ENCODE results near the gene LCNL1.

The LCNL1 gene

GRCh38 chr9:136965771-136966484, 16.9 kb upstream of the LCNL1 start:
- Histone ChIP-seq H3K9me3 (ENCODE audit: control insufficient read depth, low read length) (no peaks in the 10 kb centered on the region), H3K27ac (ENCODE audit: insufficient read depth, low read depth, low read length, poor library complexity, severe bottlenecking) (no peak overlapping the region), H3K27me3 (ENCODE audit: control insufficient read depth, insufficient read depth, low read length, poor library complexity, severe bottlenecking) (no peaks in the 10 kb centered on the region), H3K4me1 (ENCODE audit: control insufficient read depth, insufficient read depth, low read length) (peaks cover 13% of the 10 kb centered on the region), H3K4me3 (ENCODE audit: insufficient read depth, low read depth, low read length) (no peak overlapping the region), H3K36me3 (ENCODE audit: control insufficient read depth, insufficient read depth, low read length) (no peaks in the 10 kb centered on the region)
- WGBS, 2 experiments = 59 to 60% methylated on average over 23 of the region's 23 CpGs

DNA sequence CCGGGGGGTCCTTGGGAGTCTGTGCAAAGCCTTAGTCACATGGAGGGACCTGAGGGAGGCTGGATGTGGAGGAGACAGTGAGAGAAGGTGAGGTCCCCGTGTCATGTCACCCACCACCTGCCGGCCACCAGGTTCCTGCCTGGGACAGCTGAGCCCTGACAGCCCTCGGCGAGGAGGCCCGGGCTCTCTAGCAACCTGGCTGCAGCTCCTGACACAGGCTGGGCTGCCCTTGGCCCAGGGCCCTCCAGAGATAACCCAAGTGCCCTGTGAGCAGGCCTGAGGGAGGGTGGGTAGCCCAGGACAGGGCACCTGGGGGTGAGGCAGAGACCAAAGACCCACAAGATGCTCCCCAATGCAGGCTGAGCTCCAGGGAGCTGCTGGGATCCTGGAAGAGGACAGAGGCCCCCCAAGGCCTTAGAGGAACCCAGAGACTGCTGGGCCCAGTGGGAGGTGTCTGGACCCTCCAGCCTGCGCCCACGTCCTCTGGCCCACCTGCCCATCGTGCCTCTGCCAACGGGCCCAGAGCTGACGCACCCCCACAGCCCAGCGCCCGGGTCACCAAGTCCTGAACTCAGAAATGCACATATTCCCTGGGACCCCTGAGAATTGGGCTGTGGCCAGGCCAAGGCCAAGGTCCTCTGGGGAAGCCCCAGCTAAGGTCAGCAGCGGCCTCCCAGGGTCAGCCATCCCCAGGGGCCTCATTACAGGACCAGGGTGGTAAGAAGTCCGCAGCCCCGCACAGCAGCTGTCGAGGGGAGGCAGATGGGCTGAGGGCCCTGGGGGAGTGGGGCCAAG, 14.3 kb upstream of the LCNL1 start:
- Histone ChIP-seq H3K27me3 (ENCODE audit: control insufficient read depth, insufficient read depth, low read length, poor library complexity, severe bottlenecking) (no peaks in the 10 kb centered on the region), H3K4me3 (ENCODE audit: insufficient read depth, low read depth, low read length) (no peak overlapping the region), H3K27ac (ENCODE audit: insufficient read depth, low read depth, low read length, poor library complexity, severe bottlenecking) (no peak overlapping the region), H3K36me3 (ENCODE audit: control insufficient read depth, insufficient read depth, low read length) (no peaks in the 10 kb centered on the region), H3K4me1 (ENCODE audit: control insufficient read depth, insufficient read depth, low read length) (peaks cover 13% of the 10 kb centered on the region), H3K9me3 (ENCODE audit: control insufficient read depth, low read length) (no peaks in the 10 kb centered on the region)
- 91 to 93% methylated on average over 17 of the region's 17 CpGs for WGBS, 2 experiments

DNA sequence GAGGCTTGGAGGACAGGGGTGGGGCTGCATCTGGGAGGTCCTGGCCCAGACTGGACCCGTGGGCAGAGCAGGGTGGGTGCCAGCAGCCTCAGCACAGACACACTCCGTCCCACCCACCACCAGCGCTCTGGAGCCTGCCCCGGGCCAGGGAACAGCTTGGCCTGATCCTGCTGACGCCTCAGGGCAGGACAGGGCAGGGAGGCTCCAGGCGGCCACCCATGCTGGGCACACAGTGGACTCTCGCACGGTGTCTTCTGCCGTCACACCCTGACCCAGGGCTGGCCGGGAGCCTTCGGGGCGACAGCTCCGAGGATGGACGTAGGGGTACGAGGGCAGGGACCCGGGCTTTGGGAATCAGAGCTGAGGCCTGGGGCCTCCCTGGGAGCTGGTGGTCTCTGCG, 13.6 kb upstream of the LCNL1 start:
- Histone ChIP-seq H3K4me3 (ENCODE audit: insufficient read depth, low read depth, low read length) (no peak overlapping the region), H3K27me3 (ENCODE audit: control insufficient read depth, insufficient read depth, low read length, poor library complexity, severe bottlenecking) (no peaks in the 10 kb centered on the region), H3K9me3 (ENCODE audit: control insufficient read depth, low read length) (no peaks in the 10 kb centered on the region), H3K27ac (ENCODE audit: insufficient read depth, low read depth, low read length, poor library complexity, severe bottlenecking) (no peak overlapping the region), H3K4me1 (ENCODE audit: control insufficient read depth, insufficient read depth, low read length) (peaks cover 12% of the 10 kb centered on the region), H3K36me3 (ENCODE audit: control insufficient read depth, insufficient read depth, low read length) (no peaks in the 10 kb centered on the region)
- 88 to 90% methylated on average over 17 of the region's 17 CpGs for whole genome bisulfite sequencing, 2 experiments

- Histone ChIP-seq H3K27me3 (ENCODE audit: control insufficient read depth, insufficient read depth, low read length, poor library complexity, severe bottlenecking) (no peaks in the 10 kb centered on the region), H3K9me3 (ENCODE audit: control insufficient read depth, low read length) (no peaks in the 10 kb centered on the region), H3K4me1 (ENCODE audit: control insufficient read depth, insufficient read depth, low read length) (peaks cover 6% of the 10 kb centered on the region), H3K36me3 (ENCODE audit: control insufficient read depth, insufficient read depth, low read length) (no peaks in the 10 kb centered on the region), H3K4me3 (ENCODE audit: insufficient read depth, low read depth, low read length) (no peak overlapping the region), H3K27ac (ENCODE audit: insufficient read depth, low read depth, low read length, poor library complexity, severe bottlenecking) (no peak overlapping the region)
- 81 to 85% methylated on average over 5 of the region's 5 CpGs for WGBS, 2 experiments
These were observed 13.0 kb upstream of the LCNL1 start for GRCh38 chr9:136969774-136970173.

- H3K9me3 ChIP-seq (ENCODE audit: control insufficient read depth, low read length) = no peaks in the 10 kb centered on the region
- no peak overlapping the region for H3K4me3 ChIP-seq (ENCODE audit: insufficient read depth, low read depth, low read length)
- 91 to 95% methylated on average over 11 of the region's 11 CpGs for WGBS, 2 experiments
- H3K27me3 ChIP-seq (ENCODE audit: control insufficient read depth, insufficient read depth, low read length, poor library complexity, severe bottlenecking) = no peaks in the 10 kb centered on the region
- peaks cover 6% of the 10 kb centered on the region for H3K4me1 ChIP-seq (ENCODE audit: control insufficient read depth, insufficient read depth, low read length)
- H3K27ac ChIP-seq (ENCODE audit: insufficient read depth, low read depth, low read length, poor library complexity, severe bottlenecking) = no peak overlapping the region
- no peaks in the 10 kb centered on the region for H3K36me3 ChIP-seq (ENCODE audit: control insufficient read depth, insufficient read depth, low read length)
These were observed 12.4 kb upstream of the LCNL1 start for GRCh38 chr9:136970361-136970760.

- WGBS, 2 experiments = 89 to 92% methylated on average over 14 of the region's 14 CpGs
- Histone ChIP-seq H3K27me3 (ENCODE audit: control insufficient read depth, insufficient read depth, low read length, poor library complexity, severe bottlenecking) (peaks cover under 1% of the 10 kb centered on the region), H3K27ac (ENCODE audit: insufficient read depth, low read depth, low read length, poor library complexity, severe bottlenecking) (no peak overlapping the region), H3K4me1 (ENCODE audit: control insufficient read depth, insufficient read depth, low read length) (no peaks in the 10 kb centered on the region), H3K36me3 (ENCODE audit: control insufficient read depth, insufficient read depth, low read length) (no peaks in the 10 kb centered on the region), H3K4me3 (ENCODE audit: insufficient read depth, low read depth, low read length) (no peak overlapping the region), H3K9me3 (ENCODE audit: control insufficient read depth, low read length) (no peaks in the 10 kb centered on the region)
These were observed 11.0 kb upstream of the LCNL1 start for GRCh38 chr9:136971746-136972145.

GRCh38 chr9:136972335-136972734, 10.5 kb upstream of the LCNL1 start:
- Histone ChIP-seq H3K4me3 (ENCODE audit: insufficient read depth, low read depth, low read length) (no peak overlapping the region), H3K27ac (ENCODE audit: insufficient read depth, low read depth, low read length, poor library complexity, severe bottlenecking) (no peak overlapping the region), H3K9me3 (ENCODE audit: control insufficient read depth, low read length) (no peaks in the 10 kb centered on the region), H3K27me3 (ENCODE audit: control insufficient read depth, insufficient read depth, low read length, poor library complexity, severe bottlenecking) (peaks cover 6% of the 10 kb centered on the region), H3K36me3 (ENCODE audit: control insufficient read depth, insufficient read depth, low read length) (no peaks in the 10 kb centered on the region), H3K4me1 (ENCODE audit: control insufficient read depth, insufficient read depth, low read length) (peaks cover under 1% of the 10 kb centered on the region)
- WGBS, 2 experiments = 90 to 92% methylated on average over 11 of the region's 11 CpGs

DNA sequence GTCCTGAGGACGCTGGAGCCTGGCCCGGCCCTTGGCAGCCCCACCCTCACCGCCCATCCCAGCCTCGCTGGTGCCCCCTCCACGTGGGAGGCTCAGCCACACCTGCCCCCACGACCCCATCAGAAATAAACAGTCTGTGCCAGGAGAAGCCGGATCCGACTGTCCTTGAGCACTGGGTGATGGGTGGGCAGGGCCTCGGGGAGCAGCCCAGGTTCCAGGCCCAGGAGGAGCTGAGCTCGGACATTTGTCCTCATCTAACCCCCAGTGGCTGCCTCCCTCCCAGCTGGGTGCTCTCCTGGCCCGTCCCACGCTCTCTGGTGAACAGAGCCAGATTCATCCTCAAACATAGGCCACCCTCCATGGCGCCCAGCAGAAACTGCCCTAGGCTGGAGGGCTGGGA, 10.1 kb upstream of the LCNL1 start:
- no peaks in the 10 kb centered on the region for H3K36me3 ChIP-seq (ENCODE audit: control insufficient read depth, insufficient read depth, low read length)
- H3K27ac ChIP-seq (ENCODE audit: insufficient read depth, low read depth, low read length, poor library complexity, severe bottlenecking) = no peak overlapping the region
- H3K4me3 ChIP-seq (ENCODE audit: insufficient read depth, low read depth, low read length) = no peak overlapping the region
- peaks cover 10% of the 10 kb centered on the region for H3K27me3 ChIP-seq (ENCODE audit: control insufficient read depth, insufficient read depth, low read length, poor library complexity, severe bottlenecking)
- H3K9me3 ChIP-seq (ENCODE audit: control insufficient read depth, low read length) = no peaks in the 10 kb centered on the region
- 80 to 85% methylated on average over 13 of the region's 13 CpGs for WGBS, 2 experiments
- peaks cover 3% of the 10 kb centered on the region for H3K4me1 ChIP-seq (ENCODE audit: control insufficient read depth, insufficient read depth, low read length)

DNA sequence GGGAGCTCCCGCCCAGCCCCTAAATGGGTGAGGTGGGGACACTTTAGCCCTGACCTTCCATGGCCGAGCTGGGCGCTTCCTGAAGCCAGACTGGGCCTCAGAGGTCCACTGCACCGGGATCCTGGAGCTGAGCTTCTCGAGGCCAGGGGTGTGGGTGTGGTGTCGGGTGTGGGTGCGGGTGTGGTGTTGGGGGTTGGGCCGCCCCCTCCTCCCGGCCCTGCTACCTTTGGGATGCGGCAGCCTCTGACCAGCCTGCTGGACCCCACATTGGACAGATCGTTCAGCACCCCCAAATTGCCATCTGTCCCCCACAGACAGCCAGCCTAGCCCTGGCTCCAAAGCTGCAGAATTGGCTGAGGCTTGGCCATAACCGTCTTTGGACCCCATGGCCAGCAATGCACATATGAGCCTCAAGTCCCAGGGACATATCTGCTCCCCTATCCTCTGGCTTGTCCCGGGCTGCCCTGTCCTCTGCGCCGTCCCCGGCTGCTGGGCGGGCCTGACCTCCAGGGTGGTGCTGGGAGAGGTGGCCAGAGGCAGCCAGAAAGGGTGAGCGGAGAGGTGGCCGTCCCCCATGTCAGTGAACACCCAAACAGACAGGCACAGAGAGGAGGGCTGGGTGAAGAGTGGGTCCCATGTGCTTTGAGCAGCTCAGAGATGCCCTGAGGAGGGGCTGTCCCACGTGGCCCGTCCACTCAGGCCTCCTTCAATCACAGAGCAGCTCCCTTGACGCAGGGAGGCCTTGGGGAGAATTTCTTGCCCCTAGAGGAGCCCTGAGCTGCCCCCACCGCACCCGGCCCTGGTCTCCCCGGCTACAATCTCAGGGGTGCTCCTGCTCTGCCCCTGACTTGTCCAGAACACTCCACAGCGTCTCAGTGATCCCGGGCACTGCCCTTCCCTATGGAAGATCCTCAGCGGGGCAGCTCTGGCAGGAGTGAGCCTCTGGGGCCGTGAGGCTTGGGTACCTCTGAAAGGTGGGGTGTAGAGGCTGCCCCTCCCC, 8.9 kb upstream of the LCNL1 start:
- no peaks in the 10 kb centered on the region for H3K9me3 ChIP-seq (ENCODE audit: control insufficient read depth, low read length)
- H3K27ac ChIP-seq (ENCODE audit: insufficient read depth, low read depth, low read length, poor library complexity, severe bottlenecking) = no peak overlapping the region
- H3K4me1 ChIP-seq (ENCODE audit: control insufficient read depth, insufficient read depth, low read length) = peaks cover 3% of the 10 kb centered on the region
- no peak overlapping the region for H3K4me3 ChIP-seq (ENCODE audit: insufficient read depth, low read depth, low read length)
- H3K36me3 ChIP-seq (ENCODE audit: control insufficient read depth, insufficient read depth, low read length) = no peaks in the 10 kb centered on the region
- WGBS, 2 experiments = 91 to 94% methylated on average over 29 of the region's 29 CpGs
- peaks cover 14% of the 10 kb centered on the region for H3K27me3 ChIP-seq (ENCODE audit: control insufficient read depth, insufficient read depth, low read length, poor library complexity, severe bottlenecking)
